Dedifferentiated amniotic fluid mesenchymal stem cell (primary cell): Measurements from ENCODE around the gene GDNF.
A peak's percentile ranks its signal among the peaks of the same experiment; 100 is the strongest.
"Not testable (repeated sequence)": the region's sequence is repeated elsewhere in the genome, so short reads cannot be mapped to it uniquely, and the experiment has no call there.

ENCODE experiments used
- DNase-seq: peaks from one replicate; pipeline ENCODE4 v3.0.0-alpha.2; 2016; ENCODE audit errors: extremely low spot score

GDNF gene

GRCh38 chr5:37816883-37817282, 23.0 kb downstream of the GDNF start:
- DNase-seq, result no peak

DNA sequence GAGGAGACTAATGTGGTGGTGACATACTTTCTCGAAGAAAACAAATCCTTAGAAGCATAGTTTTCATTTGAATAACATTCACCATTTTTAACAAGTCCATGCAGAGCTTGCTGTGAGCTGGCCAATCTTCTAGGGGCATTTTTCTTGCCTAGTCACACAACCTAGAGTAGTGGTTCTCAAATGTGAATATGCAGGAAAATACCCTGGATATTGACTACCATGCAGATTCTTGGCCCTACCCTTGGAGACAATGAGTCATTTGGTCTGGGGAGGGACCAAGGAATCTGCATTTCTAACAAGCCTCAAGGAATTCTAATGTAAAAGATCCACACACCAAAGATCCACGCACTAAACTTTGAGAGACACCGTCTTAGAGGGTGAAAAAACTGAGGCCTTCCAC, 23.5 kb downstream of the GDNF start:
- DNase-seq, result no peak

DNA sequence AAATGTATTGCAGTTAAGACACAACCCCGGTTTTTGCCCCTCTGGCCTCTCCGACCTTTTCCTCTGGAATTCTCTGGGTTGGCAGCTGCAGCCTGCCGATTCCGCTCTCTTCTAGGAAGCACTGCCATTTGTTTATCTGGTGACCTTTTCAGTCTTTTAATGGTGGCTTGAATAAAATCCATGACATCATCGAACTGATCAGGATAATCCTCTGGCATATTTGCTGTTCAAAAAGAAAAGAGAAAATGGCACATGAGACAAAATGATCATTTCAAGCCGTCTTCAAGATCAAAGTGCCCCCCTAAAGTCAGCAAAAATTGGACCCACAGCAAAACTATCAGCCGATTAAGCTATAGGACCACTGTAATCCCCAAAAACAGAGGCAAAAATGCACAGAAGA, 23.9 kb downstream of the GDNF start:
- DNase-seq, result no peak

DNA sequence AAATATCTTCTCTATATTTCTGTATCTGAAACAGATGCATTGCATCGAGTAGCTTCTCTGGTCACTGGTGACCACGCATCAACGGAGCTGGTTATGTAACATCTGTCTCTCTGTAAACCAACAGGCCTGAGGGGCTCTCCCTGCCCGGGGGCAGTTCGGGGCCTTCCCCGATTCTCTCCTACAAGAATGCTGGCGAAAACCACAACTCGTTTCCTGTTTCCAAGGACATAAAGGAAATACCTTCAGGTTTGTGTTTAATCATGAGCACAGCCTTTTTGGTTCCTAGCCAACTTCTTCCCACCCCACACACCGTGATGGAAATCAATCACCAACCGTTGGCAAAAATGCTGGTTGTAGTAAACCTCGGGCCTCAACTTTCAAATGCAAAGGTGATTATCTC, 25.1 kb downstream of the GDNF start:
- no peak for DNase-seq

- DNase-seq, result no peak
Measured at GRCh38 chr5:37812365-37812764, 27.5 kb downstream of the GDNF start.

DNA sequence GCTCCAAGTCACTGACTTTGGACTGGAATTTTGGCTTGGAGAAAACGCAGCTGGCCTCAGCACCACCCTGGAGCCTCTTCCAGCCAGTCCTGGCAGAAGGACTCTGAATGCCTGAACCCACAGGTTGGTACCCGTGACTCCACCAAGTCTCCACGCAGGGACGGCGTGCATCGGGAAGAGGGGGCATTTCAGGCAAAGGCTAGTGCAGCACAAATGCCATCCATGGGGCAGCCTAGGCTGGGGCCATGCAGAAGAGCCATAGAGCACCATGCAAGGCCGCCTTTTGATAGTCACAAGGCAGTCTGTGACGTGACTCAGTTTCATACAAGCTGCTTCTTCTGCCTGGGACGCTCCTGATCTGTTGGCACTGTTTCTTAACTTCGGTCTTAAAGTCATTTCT, 28.0 kb downstream of the GDNF start:
- no peak for DNase-seq

DNA sequence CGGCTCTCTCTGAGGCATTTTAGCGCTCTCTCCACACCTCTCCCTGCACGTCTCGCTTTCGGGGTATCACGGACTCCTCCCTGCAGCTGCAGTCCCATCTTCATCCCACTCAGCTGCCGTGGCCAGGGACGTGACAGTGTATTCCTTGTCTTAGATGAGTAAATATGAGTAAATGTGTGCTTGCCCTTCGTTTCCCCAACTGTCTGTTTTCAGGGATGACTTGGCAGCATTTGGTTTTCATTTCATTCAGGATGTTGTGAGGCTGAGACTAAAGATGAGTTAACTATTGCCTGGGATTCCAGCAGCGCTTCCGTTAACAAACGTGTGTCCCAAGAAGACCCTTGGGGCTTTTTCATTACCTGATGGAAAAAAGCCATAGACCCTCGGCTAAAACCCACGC, 29.5 kb downstream of the GDNF start:
- DNase-seq, result peak; percentile 47

DNA sequence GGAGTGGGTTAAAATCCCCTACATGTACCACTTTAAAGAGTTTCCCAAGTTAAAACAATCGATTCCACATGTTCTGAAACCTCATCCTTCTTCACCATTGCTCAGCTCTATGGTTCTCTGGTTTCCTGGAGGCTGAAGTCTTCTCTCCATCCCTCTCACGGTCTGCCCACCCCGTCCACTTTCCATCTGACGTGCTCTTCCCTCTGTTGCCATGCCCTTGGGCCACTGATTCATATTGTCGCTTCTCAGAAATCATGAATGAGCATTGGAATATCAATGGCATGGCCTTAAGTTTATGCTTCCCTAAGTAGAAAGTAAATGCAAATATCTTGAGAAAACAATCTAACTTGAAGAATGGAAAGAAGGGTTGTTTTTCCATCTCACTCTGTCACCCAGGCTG, 30.9 kb downstream of the GDNF start:
- DNase-seq, result no peak

GRCh38 chr5:37807621-37808301, 32.1 kb downstream of the GDNF start:
- no peak for DNase-seq

GRCh38 chr5:37807015-37807414, 32.8 kb downstream of the GDNF start:
- DNase-seq, result no peak

DNA sequence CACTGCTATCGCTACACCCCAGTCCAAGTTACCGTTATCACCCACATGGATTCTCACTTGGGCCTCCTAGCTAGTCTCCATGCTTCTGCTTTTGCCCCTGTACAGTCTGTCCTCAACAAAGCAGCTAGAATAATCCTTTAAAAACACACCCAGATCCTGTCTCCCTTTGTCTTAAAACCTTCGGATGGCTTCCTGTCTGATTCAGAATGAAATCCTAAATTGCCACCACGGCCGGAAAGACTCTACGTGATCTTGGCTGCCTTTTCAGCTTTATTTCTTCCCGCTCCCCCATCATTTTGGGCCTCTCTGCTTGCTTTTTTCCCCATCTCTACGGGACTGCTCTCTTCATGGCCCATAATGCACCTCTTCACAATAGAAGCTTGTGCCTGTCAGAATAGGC, 33.4 kb downstream of the GDNF start:
- DNase-seq, result no peak

DNA sequence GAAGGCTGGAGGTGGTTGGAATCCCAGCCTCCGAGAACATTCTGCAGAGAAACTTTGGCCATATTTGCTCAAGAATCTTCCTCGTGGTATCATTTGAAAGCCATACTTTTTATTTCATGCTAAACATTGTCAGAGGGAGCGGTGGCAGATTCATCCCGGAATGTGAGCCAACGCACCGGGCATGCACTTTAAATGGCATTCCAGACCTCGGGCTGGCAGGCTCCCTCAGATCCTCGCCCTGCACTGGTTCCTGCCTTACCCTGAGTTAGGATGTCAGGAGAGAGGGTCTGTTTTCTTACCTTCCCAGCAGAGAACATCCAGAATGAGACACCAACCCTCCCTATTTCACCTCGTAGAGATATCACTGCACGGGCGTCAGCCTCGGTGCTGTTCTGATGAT, 33.8 kb downstream of the GDNF start:
- DNase-seq, result no peak

GRCh38 chr5:37804401-37804800, 35.4 kb downstream of the GDNF start:
- no peak for DNase-seq

DNA sequence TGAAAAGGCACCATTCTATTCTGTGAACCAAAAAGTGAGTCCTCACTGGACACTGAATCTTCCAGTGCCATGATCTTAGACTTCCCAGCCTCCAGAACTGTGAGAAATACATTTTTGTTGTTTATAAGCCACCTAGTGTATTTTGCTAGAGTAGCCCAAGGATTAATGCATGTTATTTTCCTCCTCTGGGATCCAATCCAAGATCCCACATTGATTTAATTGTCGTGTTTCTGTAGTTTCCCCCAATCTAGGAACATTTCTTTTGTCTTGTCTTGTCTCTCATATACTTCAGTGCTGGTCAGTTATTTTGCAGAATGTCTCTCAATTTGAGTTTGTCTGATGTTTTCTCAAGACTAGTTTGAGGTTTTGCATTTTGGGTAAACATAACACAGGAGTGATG, 36.4 kb downstream of the GDNF start:
- DNase-seq, result no peak

DNA sequence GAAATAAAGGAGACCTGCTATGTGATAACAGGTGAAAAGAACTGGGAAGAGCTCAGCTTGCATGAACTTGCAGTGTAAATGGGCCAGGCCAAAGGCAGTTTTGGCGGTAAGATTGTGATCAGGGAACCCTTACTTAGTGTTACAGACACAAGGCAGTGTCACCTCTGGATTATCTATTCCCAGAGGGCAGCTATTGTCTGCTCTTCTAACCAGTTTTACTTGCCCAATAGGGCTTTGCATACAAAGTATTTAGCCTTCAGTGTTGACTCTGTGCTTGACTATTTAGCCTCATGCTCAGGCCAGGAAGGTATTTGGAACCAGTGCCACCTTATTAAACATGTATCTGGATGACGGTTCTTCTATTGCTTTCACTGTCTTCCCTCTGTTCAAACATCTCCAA, 38.3 kb downstream of the GDNF start:
- DNase-seq, result no peak

DNA sequence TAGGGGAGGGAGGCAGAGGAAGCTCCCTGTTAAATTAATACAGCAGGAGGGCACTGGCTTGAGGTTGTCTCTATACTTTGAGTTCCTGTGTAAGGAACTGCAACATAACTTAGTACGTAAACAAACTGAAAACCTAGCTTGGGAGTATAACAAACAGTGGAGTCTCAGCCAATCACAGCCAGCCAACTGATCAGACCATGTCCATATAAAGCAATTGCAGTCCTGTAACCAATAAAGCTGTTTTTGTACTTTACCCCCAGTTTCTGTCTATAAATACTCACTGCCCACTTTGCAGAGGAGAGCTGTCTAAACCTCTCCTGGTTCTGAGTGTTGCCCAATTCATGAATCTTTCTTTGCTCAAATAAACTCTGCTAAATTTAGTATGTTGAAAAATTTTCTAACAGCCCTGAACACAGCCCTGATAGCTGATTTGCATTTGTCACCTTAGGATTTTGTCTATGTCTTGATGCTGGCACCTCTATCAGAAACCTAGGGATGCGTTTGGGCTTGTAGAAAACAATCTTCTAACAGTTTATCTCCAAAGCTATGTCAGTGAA, 39.9 kb downstream of the GDNF start:
- DNase-seq, result no peak

DNA sequence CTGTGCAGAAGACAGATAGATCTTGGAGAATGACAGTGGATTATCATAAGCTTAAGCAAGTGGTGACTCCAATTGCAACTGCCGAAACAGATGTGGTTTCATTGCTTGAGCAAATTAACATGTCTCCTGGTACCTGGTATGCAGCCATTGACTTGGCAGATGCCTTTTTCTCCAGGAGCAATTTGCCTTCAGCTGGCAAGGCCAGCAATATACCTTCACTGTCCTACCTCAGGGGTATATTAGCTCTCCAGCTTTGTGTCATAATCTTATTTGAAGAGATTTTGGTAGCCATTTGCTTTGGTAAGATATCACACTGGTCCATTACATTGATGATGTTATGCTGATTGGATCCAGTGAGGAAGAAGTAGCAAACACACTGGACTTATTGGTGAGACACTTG, 43.4 kb downstream of the GDNF start:
- DNase-seq, result not testable (repeated sequence)

DNA sequence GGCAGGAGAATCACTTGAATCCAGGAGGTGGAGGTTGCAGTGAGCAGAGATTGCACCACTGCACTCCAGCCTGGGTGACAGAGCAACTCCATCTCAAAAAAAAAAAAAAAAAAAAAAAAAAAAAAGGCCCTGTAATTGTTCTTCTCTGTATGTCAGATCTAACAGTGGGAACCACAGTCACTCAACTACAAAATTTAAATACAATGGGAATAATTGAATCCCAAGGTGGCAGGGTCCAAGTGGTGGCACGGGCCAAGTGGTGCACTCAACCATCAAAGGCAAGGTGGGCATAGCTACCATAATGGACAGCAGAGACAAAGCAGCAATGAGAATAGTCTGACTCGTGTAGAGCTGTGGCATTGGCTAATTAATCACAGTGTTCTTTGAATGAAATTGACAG, 44.5 kb downstream of the GDNF start:
- DNase-seq, result not testable (repeated sequence)

GRCh38 chr5:37792975-37793631, 46.7 kb downstream of the GDNF start:
- DNase-seq, result no peak

GRCh38 chr5:37791321-37791720, 48.5 kb downstream of the GDNF start:
- DNase-seq, result no peak

DNA sequence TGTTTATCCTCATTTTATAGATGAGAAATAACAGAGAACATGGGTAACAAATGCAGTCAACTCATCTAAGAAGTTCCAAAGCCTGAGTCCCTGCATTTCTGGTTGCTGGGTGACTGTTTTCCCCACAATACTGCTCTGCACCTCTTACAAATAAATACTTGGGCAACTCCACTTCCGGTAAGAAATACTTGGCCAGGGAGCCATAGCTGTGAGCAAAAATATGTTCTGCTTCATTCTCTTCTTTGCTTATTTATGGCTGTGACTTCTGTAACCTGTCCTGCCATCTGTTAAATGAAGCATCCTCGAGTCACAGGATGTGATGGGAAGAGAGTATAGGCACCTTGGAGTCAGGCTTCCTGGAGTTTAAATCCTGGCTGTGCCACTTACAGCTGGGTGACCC, 49.9 kb downstream of the GDNF start:
- no peak for DNase-seq

GRCh38 chr5:37787742-37788141, 52.1 kb downstream of the GDNF start:
- DNase-seq, result no peak

DNA sequence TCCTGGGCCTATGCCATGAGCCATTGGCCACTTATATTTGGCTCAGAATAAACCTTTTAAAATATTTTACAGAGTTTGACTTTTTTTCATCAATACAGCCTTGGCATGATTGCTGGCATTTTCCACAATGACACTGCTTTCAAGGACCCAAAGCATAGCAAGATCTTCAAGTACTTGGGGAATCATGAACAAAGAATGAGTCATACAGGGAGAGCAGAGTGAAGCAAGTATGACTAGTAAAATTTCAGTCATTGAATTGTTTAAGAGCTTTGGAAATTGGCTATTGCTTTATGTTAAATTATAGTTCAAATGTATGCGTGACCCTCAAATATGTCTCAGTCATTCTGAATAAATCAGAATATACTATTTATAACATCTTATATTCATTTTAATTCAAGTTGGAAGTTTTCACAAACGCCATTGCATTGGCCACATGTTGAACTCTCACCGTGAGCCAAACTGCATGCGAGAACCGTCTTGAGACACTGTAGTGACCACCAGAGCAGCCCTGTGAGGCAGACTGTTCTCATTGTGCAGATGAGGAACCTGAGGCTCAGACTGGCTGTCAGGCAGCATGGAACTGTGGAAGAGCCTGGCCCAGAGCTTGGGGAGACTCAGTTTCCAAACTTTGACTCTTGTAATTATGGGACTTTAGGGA, 52.9 kb downstream of the GDNF start:
- peak; percentile 59 for DNase-seq
